ENCODE results near the gene PDGFRB.

- TF ChIP-seq CTCF (conservative IDR thresholded peaks at IDR 0.05 in 1 of 2, IDR thresholded peaks at IDR 0.05 in 1 of 2; ENCODE audit: low read depth in 1 of 2, low read length in 2 of 2) (no peak), EZH2 (IDR thresholded peaks at IDR 0.05; ENCODE audit: low read length, missing control alignments) (no peak)
Observed at GRCh38 chr5:150146235-150146634, 9.4 kb downstream of the PDGFRB start.

Measured in fibroblast of lung (primary cell).